Measurements from ENCODE around the gene AGTRAP. TPM values are rescaled to one million over a fixed set of nuclear protein-coding genes. Genes with fewer than 3 reads are reported as not detected.

Gene AGTRAP
- total RNA-seq, 2 experiments from 2014 or later = 16.5 to 18.0 TPM

- peaks cover 4% of the 10 kb centered on the region for H3K36me3 Mint-ChIP-seq
Observed at GRCh38 chr1:11752359-11753088, 16.6 kb downstream of the AGTRAP start.

DNA sequence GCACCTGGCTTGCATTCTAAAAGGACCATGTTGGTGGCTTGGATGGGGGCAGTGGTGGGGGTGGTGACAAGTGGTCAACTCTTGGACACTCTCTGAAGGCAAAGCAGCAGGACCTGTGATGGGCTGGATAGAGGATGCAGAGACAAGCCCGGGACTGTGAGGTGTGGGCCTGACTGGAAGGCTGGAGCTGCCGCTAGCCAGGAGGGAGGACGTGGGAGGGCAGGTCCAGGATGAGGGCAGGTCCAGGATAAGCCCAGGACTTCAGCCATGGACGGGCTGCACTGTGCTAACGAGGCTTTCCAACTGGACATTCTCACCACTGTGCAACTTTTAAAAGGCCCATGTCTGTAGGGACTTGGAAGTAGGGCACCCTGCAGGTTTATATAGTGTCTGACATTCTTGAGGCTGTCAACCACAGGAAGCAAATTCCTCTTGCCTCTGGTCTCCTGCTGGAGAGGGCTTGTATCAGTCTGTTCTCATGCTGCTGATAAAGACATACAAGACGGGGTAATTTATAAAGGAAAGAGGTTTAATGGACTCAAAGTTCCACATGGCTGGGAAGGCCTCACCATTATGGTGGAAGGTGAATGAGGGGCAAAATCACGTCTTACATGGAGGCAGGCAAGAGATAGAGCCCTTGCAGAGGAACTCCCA is 17.7 kb downstream of the AGTRAP start:
- intact Hi-C loops (cut with micrococcal nuclease) = no loop called here
- CTCF ChIA-PET = interaction anchor here (0.6 to 1.6 kb wide), 2 partner anchors 90 to 239 kb away, joined by 4 to 5 read pairs; partner anchors contain the start of gene FBXO6
- POLR2A ChIA-PET = no interaction called here
- Mint-ChIP-seq H3K27me3 (peaks cover 2% of the 10 kb centered on the region), H3K4me3 (no peak overlapping the region), H3K27ac (no peak overlapping the region), H3K4me1 (ENCODE audit: low read depth) (peaks cover 10% of the 10 kb centered on the region), H3K36me3 (peaks cover 4% of the 10 kb centered on the region), H3K9me3 (no peaks in the 10 kb centered on the region)
- no peak for DNase-seq

More at GRCh38 chr1:11752359-11753088, 16.6 kb downstream of the AGTRAP start:
- Mint-ChIP-seq H3K27me3 (peaks cover 2% of the 10 kb centered on the region), H3K27ac (no peak overlapping the region), H3K9me3 (no peaks in the 10 kb centered on the region), H3K4me1 (ENCODE audit: low read depth) (peaks cover 10% of the 10 kb centered on the region), H3K4me3 (no peak overlapping the region)
- intact Hi-C loops (cut with micrococcal nuclease) = no loop called here
- ChIA-PET CTCF (interaction anchor here (0.5 to 1.6 kb wide), 3 partner anchors 32 to 241 kb away, joined by 3 to 5 read pairs (median 4); partner anchors contain the start of gene FBXO6), POLR2A (no interaction called here)
- no peak for DNase-seq

DNA sequence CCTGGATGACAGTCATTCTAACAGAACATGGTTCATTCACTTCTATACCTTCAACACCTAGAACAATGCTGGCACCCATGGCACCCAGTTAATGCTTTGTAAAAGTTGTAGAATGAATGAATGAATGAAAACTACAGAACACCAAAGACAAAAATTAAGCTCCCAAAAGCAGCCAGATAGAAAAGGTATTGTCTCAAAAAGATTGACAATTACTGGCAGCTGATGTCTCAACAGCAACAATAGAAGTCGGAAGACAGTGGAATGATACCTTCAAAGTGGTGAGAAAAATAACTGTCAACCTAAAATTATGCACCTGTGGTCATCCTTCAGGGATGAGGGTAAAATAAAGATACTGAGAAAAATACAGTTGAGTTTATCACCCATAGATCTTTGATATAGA is 21.1 kb downstream of the AGTRAP start:
- POLR2A ChIA-PET = no interaction called here
- CTCF ChIA-PET = no interaction called here
- no peaks in the 10 kb centered on the region for H3K36me3 Mint-ChIP-seq
- H3K27me3 Mint-ChIP-seq = peaks cover 5% of the 10 kb centered on the region
- DNase-seq = no peak
- H3K4me3 Mint-ChIP-seq = no peak overlapping the region
- intact Hi-C loops (cut with micrococcal nuclease) = no loop called here
- H3K27ac Mint-ChIP-seq = no peak overlapping the region
- peaks cover 7% of the 10 kb centered on the region for H3K4me1 Mint-ChIP-seq (ENCODE audit: low read depth)
- no peaks in the 10 kb centered on the region for H3K9me3 Mint-ChIP-seq

DNA sequence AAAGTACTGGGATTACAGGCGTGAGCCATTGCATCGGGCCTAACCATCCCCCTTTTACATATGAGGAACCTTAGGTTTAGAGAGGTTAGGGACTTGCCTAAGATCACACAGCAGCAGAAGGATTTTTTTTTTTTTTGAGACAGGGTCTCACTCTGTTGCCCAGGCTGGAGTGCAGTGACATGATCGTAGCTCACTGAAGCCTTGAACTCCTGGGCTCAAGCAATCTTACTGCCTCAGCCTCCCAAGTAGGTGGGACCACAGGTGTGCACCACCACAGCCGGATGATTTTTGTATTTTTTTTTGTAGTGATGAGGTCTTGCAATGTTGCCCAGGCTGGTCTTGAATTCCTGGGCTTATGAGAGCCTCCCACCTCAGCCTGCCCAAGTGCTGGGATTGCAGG is 23.9 kb downstream of the AGTRAP start:
- H3K27ac Mint-ChIP-seq = no peak overlapping the region
- H3K36me3 Mint-ChIP-seq = no peaks in the 10 kb centered on the region
- peaks cover 6% of the 10 kb centered on the region for H3K4me1 Mint-ChIP-seq (ENCODE audit: low read depth)
- CTCF ChIA-PET = no interaction called here
- H3K27me3 Mint-ChIP-seq = peaks cover 8% of the 10 kb centered on the region
- POLR2A ChIA-PET = no interaction called here
- H3K4me3 Mint-ChIP-seq = no peak overlapping the region
- DNase-seq = no peak
- intact Hi-C loops (cut with micrococcal nuclease) = no loop called here
- H3K9me3 Mint-ChIP-seq = no peaks in the 10 kb centered on the region

GRCh38 chr1:11761285-11761684 is 25.3 kb downstream of the AGTRAP start:
- peaks cover 8% of the 10 kb centered on the region for H3K27me3 Mint-ChIP-seq
- H3K27ac Mint-ChIP-seq = no peak overlapping the region
- DNase-seq = no peak
- intact Hi-C loops (cut with micrococcal nuclease) = no loop called here
- CTCF ChIA-PET = no interaction called here
- POLR2A ChIA-PET = no interaction called here
- no peaks in the 10 kb centered on the region for H3K9me3 Mint-ChIP-seq
- peaks cover 6% of the 10 kb centered on the region for H3K4me1 Mint-ChIP-seq (ENCODE audit: low read depth)
- no peaks in the 10 kb centered on the region for H3K36me3 Mint-ChIP-seq
- no peak overlapping the region for H3K4me3 Mint-ChIP-seq

DNA sequence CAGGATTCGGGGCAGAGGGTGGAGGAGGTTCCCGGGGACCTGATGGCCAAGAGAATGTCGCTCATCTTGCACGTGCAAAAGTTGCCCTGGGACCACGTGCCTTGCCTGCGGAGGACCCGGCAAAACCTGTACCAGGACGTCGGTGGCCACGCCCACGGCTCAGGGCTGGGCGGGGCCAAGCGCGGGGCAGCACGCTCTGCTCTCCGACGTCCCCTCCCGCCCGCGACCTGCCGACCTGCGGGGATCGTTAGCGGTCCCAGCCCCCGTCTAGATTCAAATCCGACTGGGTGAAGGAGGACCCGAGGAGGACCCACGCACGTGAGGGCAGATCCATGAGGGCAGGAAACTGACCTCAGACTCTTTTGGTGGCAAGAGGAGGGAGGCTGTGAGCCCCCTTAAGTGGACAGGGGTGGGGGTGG is 26.1 kb downstream of the AGTRAP start, which contains the start of gene C1orf167:
Gene C1orf167 (plus strand): TSS at position 206 of the 419 bp plus-strand sequence. CDS start 2,208 bp downstream, outside the sequence.
- POLR2A ChIA-PET = no interaction called here
- H3K36me3 Mint-ChIP-seq = no peaks in the 10 kb centered on the region
- DNase-seq = peak; percentile 39
- no peak within 1 kb of the TSS for H3K27ac Mint-ChIP-seq
- intact Hi-C loops (cut with micrococcal nuclease) = no loop called here
- CTCF ChIA-PET = no interaction called here
- H3K27me3 Mint-ChIP-seq = peaks cover 6% of the 10 kb centered on the region
- no peaks in the 10 kb centered on the region for H3K9me3 Mint-ChIP-seq
- peaks cover 6% of the 10 kb centered on the region for H3K4me1 Mint-ChIP-seq (ENCODE audit: low read depth)
- H3K4me3 Mint-ChIP-seq = no peak within 1 kb of the TSS

- H3K4me3 Mint-ChIP-seq = no peak overlapping the region
- H3K27ac Mint-ChIP-seq = no peak overlapping the region
- ChIA-PET CTCF (no interaction called here), POLR2A (no interaction called here)
- no peaks in the 10 kb centered on the region for H3K36me3 Mint-ChIP-seq
- intact Hi-C loops (cut with micrococcal nuclease) = no loop called here
- H3K9me3 Mint-ChIP-seq = no peaks in the 10 kb centered on the region
- H3K27me3 Mint-ChIP-seq = peaks cover 6% of the 10 kb centered on the region
- H3K4me1 Mint-ChIP-seq (ENCODE audit: low read depth) = peaks cover 6% of the 10 kb centered on the region
- DNase-seq = no peak
Observed at GRCh38 chr1:11764115-11764514, 28.2 kb downstream of the AGTRAP start.

- Mint-ChIP-seq H3K4me3 (no peak overlapping the region), H3K27ac (no peak overlapping the region), H3K9me3 (no peaks in the 10 kb centered on the region), H3K36me3 (no peaks in the 10 kb centered on the region), H3K27me3 (peaks cover 6% of the 10 kb centered on the region), H3K4me1 (ENCODE audit: low read depth) (peaks cover 6% of the 10 kb centered on the region)
- ChIA-PET CTCF (no interaction called here), POLR2A (no interaction called here)
- DNase-seq = no peak
- intact Hi-C loops (cut with micrococcal nuclease) = no loop called here
Observed at GRCh38 chr1:11764519-11764918, 28.6 kb downstream of the AGTRAP start.

GRCh38 chr1:11765661-11766428 is 29.9 kb downstream of the AGTRAP start:
- H3K4me1 Mint-ChIP-seq (ENCODE audit: low read depth) = peaks cover 6% of the 10 kb centered on the region
- CTCF ChIA-PET = no interaction called here
- no peak overlapping the region for H3K4me3 Mint-ChIP-seq
- H3K9me3 Mint-ChIP-seq = no peaks in the 10 kb centered on the region
- intact Hi-C loops (cut with micrococcal nuclease) = no loop called here
- no peak overlapping the region for H3K27ac Mint-ChIP-seq
- H3K36me3 Mint-ChIP-seq = no peaks in the 10 kb centered on the region
- peaks cover 6% of the 10 kb centered on the region for H3K27me3 Mint-ChIP-seq
- POLR2A ChIA-PET = no interaction called here
- no peak for DNase-seq

DNA sequence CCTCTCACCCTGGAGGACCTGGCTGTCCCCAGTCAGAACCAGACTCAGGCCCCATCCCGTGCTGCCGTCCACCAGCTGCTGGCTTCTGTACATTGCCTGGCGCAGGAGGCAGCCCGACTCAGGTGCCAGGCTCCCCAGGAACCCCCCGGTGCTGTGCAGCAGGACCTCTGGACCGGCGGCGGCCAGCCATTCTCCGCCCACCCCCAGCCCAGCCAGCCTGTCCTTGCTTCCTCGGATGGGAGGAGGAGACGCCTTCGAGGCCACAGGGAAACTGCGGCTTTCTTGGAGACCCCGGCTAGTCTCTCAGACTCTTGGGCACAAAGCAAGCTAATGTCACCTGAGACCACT is 30.5 kb downstream of the AGTRAP start:
- H3K36me3 Mint-ChIP-seq = no peaks in the 10 kb centered on the region
- H3K4me3 Mint-ChIP-seq = no peak overlapping the region
- H3K27me3 Mint-ChIP-seq = peaks cover 4% of the 10 kb centered on the region
- no peaks in the 10 kb centered on the region for H3K9me3 Mint-ChIP-seq
- H3K27ac Mint-ChIP-seq = no peak overlapping the region
- ChIA-PET CTCF (no interaction called here), POLR2A (no interaction called here)
- intact Hi-C loops (cut with micrococcal nuclease) = no loop called here
- peaks cover 6% of the 10 kb centered on the region for H3K4me1 Mint-ChIP-seq (ENCODE audit: low read depth)
- DNase-seq = no peak

GRCh38 chr1:11767922-11768704 is 32.2 kb downstream of the AGTRAP start:
- Mint-ChIP-seq H3K4me3 (no peak overlapping the region), H3K27ac (no peak overlapping the region), H3K4me1 (ENCODE audit: low read depth) (no peaks in the 10 kb centered on the region), H3K36me3 (no peaks in the 10 kb centered on the region), H3K9me3 (no peaks in the 10 kb centered on the region), H3K27me3 (no peaks in the 10 kb centered on the region)
- DNase-seq = no peak
- CTCF ChIA-PET = no interaction called here
- POLR2A ChIA-PET = no interaction called here
- intact Hi-C loops (cut with micrococcal nuclease) = no loop called here

- Mint-ChIP-seq H3K36me3 (no peaks in the 10 kb centered on the region), H3K4me3 (no peak overlapping the region), H3K27ac (no peak overlapping the region), H3K9me3 (no peaks in the 10 kb centered on the region), H3K4me1 (ENCODE audit: low read depth) (no peaks in the 10 kb centered on the region), H3K27me3 (no peaks in the 10 kb centered on the region)
- ChIA-PET POLR2A (no interaction called here), CTCF (no interaction called here)
- intact Hi-C loops (cut with micrococcal nuclease) = no loop called here
- no peak for DNase-seq
Observed at GRCh38 chr1:11768821-11769220, 32.9 kb downstream of the AGTRAP start.

All from activated CD4-positive, alpha-beta memory T cell treated with anti-CD3 and anti-CD28 coated beads for 36 hours (primary cell).